ENCODE data around the gene PPP4R4.

GRCh38 chr14:94138251-94138650, 35.9 kb upstream of the PPP4R4 start:
- TF ChIP-seq, protein P1, sequence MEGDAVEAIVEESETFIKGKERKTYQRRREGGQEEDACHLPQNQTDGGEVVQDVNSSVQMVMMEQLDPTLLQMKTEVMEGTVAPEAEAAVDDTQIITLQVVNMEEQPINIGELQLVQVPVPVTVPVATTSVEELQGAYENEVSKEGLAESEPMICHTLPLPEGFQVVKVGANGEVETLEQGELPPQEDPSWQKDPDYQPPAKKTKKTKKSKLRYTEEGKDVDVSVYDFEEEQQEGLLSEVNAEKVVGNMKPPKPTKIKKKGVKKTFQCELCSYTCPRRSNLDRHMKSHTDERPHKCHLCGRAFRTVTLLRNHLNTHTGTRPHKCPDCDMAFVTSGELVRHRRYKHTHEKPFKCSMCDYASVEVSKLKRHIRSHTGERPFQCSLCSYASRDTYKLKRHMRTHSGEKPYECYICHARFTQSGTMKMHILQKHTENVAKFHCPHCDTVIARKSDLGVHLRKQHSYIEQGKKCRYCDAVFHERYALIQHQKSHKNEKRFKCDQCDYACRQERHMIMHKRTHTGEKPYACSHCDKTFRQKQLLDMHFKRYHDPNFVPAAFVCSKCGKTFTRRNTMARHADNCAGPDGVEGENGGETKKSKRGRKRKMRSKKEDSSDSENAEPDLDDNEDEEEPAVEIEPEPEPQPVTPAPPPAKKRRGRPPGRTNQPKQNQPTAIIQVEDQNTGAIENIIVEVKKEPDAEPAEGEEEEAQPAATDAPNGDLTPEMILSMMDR (IDR thresholded peaks at IDR 0.05): no peak
- TF ChIP-seq POLR2A (IDR thresholded peaks at IDR 0.05): no peak

Measured in lower leg skin (tissue), 3 donors.